OCI-LY1 (cell line): ENCODE results near the gene PPP2R2D.

ENCODE experiments used
- H2AFZ ChIP-seq: fragments of 200-600 bp; sonication (generic), shearing (Covaris generic); 2 replicates; pipeline ENCODE4 v1.6.0; 2014; ENCODE audit warnings: antibody characterized with exemption, mild to moderate bottlenecking, low read length
- H3F3A ChIP-seq: fragments of 200-600 bp; sonication (generic), shearing (Covaris generic); 2 replicates; pipeline ENCODE4 v1.6.0; 2014; ENCODE audit warnings: mild to moderate bottlenecking, antibody characterized with exemption, low read length, moderate library complexity; ENCODE audit not compliant: insufficient read depth
- H3K27ac ChIP-seq: fragments of 200-600 bp; sonication (generic); 2 replicates; pipeline ENCODE4 v1.5.1; 2014; ENCODE audit warnings: low read length, mixed run types, mild to moderate bottlenecking, low read depth; ENCODE audit not compliant: poor library complexity, severe bottlenecking
- H3K27me3 ChIP-seq: fragments of 200-600 bp; sonication (generic); 2 replicates; pipeline ENCODE4 v1.6.0; 2014; ENCODE audit warnings: antibody characterized with exemption, mild to moderate bottlenecking, low read length, moderate library complexity; ENCODE audit not compliant: insufficient read depth
- H3K36me3 ChIP-seq: fragments of 200-600 bp; sonication (generic); 2 replicates; pipeline ENCODE4 v1.6.1; 2014; ENCODE audit warnings: mild to moderate bottlenecking, antibody characterized with exemption, low read length, moderate library complexity, mixed read lengths; ENCODE audit not compliant: insufficient read depth
- H3K4me1 ChIP-seq: fragments of 200-600 bp; sonication (generic); 2 replicates; pipeline ENCODE4 v1.5.1; 2014; ENCODE audit warnings: mild to moderate bottlenecking, low read length, moderate library complexity; ENCODE audit not compliant: insufficient read depth, severe bottlenecking
- H3K4me2 ChIP-seq: fragments of 200-600 bp; sonication (generic), shearing (Covaris generic); 2 replicates; pipeline ENCODE4 v1.6.1; 2014; ENCODE audit warnings: low read length
- H3K4me3 ChIP-seq: fragments of 200-600 bp; sonication (generic); 2 replicates; pipeline ENCODE4 v1.5.1; 2014; ENCODE audit warnings: low read length, low read depth, mild to moderate bottlenecking, mixed read lengths; ENCODE audit not compliant: poor library complexity, severe bottlenecking
- H3K79me2 ChIP-seq: fragments of 200-600 bp; shearing (Covaris generic); 2 replicates; pipeline ENCODE4 v1.6.1; 2016; ENCODE audit warnings: mixed run types, low read length, mixed read lengths; ENCODE audit not compliant: insufficient read depth
- H3K9ac ChIP-seq: fragments of 200-600 bp; sonication (generic), shearing (Covaris generic); 2 replicates; pipeline ENCODE4 v1.6.1; 2014; ENCODE audit warnings: mild to moderate bottlenecking, low read length, mixed read lengths
- H3K9me2 ChIP-seq: fragments of 200-600 bp; sonication (generic), shearing (Covaris generic); 2 replicates; pipeline ENCODE4 v1.6.1; 2014; ENCODE audit warnings: low read depth, mild to moderate bottlenecking, low read length, mixed read lengths
- H3K9me3 ChIP-seq: fragments of 200-600 bp; shearing (Covaris generic); 2 replicates; pipeline ENCODE4 v1.6.1; 2014; ENCODE audit warnings: low read length, mixed read lengths
- H4K20me1 ChIP-seq: fragments of 200-600 bp; sonication (generic), shearing (Covaris generic); 2 replicates; pipeline ENCODE4 v1.6.0; 2016; ENCODE audit warnings: mild to moderate bottlenecking, low read length; ENCODE audit not compliant: insufficient read depth
- CTCF ChIP-seq: fragments of 200-600 bp; sonication (generic), shearing (Covaris generic); IDR thresholded peaks from 2 replicates; pipeline ENCODE4 v1.5.1; 2017; ENCODE audit warnings: mild to moderate bottlenecking, antibody characterized with exemption, low read length, moderate library complexity, mixed read lengths
- EZH2 ChIP-seq: fragments of 200-600 bp; sonication (generic), shearing (Covaris generic); IDR thresholded peaks from 2 replicates; pipeline ENCODE4 v1.8.0; 2017; ENCODE audit warnings: borderline replicate concordance, mixed run types, mild to moderate bottlenecking, antibody characterized with exemption, low read length, moderate library complexity, mixed read lengths

The PPP2R2D gene

GRCh38 chr10:131869344-131869743 is 31.5 kb upstream of the PPP2R2D start:
- H3K9ac ChIP-seq = no peak overlapping the region
- no peaks in the 10 kb centered on the region for H3K79me2 ChIP-seq
- no peaks in the 10 kb centered on the region for H3K36me3 ChIP-seq
- no peaks in the 10 kb centered on the region for H3F3A ChIP-seq
- no peaks in the 10 kb centered on the region for H3K9me3 ChIP-seq
- H3K4me2 ChIP-seq = no peak overlapping the region
- no peaks in the 10 kb centered on the region for H3K9me2 ChIP-seq
- H3K27me3 ChIP-seq = no peaks in the 10 kb centered on the region; the same call in 1 of the 2 replicates
- no peak overlapping the region for H3K4me3 ChIP-seq
- no peaks in the 10 kb centered on the region for H3K4me1 ChIP-seq
- H2AFZ ChIP-seq = no peak overlapping the region
- no peak for TF ChIP-seq EZH2
- no peak for TF ChIP-seq CTCF
- no peaks in the 10 kb centered on the region for H4K20me1 ChIP-seq
- H3K27ac ChIP-seq = no peak overlapping the region

- no peaks in the 10 kb centered on the region for H4K20me1 ChIP-seq
- no peaks in the 10 kb centered on the region for H3K4me1 ChIP-seq
- no peaks in the 10 kb centered on the region; the same call in 1 of the 2 replicates for H3K27me3 ChIP-seq
- no peak overlapping the region for H2AFZ ChIP-seq
- H3K9me2 ChIP-seq = no peaks in the 10 kb centered on the region
- TF ChIP-seq CTCF (no peak), EZH2 (no peak)
- H3K79me2 ChIP-seq = no peaks in the 10 kb centered on the region
- no peak overlapping the region for H3K27ac ChIP-seq
- H3K36me3 ChIP-seq = no peaks in the 10 kb centered on the region
- no peaks in the 10 kb centered on the region for H3K9me3 ChIP-seq
- no peak overlapping the region for H3K9ac ChIP-seq
- no peak overlapping the region for H3K4me3 ChIP-seq
- no peak overlapping the region for H3K4me2 ChIP-seq
- no peaks in the 10 kb centered on the region for H3F3A ChIP-seq
Observed at GRCh38 chr10:131870411-131870810, 30.4 kb upstream of the PPP2R2D start.

GRCh38 chr10:131870831-131871672 is 29.8 kb upstream of the PPP2R2D start:
- H3K27ac ChIP-seq = no peak overlapping the region
- no peaks in the 10 kb centered on the region for H3K4me1 ChIP-seq
- H3K36me3 ChIP-seq = no peaks in the 10 kb centered on the region
- H3F3A ChIP-seq = no peaks in the 10 kb centered on the region
- no peaks in the 10 kb centered on the region for H3K9me3 ChIP-seq
- no peak overlapping the region for H2AFZ ChIP-seq
- no peak overlapping the region for H3K4me2 ChIP-seq
- H3K4me3 ChIP-seq = no peak overlapping the region
- H3K79me2 ChIP-seq = no peaks in the 10 kb centered on the region
- no peaks in the 10 kb centered on the region for H4K20me1 ChIP-seq
- no peak overlapping the region for H3K9ac ChIP-seq
- no peaks in the 10 kb centered on the region; the same call in 1 of the 2 replicates for H3K27me3 ChIP-seq
- no peaks in the 10 kb centered on the region for H3K9me2 ChIP-seq
- no peak for TF ChIP-seq CTCF
- no peak for TF ChIP-seq EZH2
